Stimulated activated CD8-positive, alpha-beta memory T cell treated with anti-CD3 and anti-CD28 coated beads, Interleukin-12 subunit alpha, Interleukin-12 subunit beta, amount 100 ng/mL, for 4 hours (primary cell): ENCODE data around the gene IGFLR1.

Source experiments
- DNase-seq: peaks from one replicate; pipeline ENCODE4 v3.0.0-alpha.2; 2020; ENCODE audit warnings: low read depth

The IGFLR1 gene

GRCh38 chr19:35742121-35742724 is at the start of gene IGFLR1:
Gene IGFLR1, minus strand, starts transcription at chr19:35742452. Its CDS starts 1,272 bp downstream, at chr19:35741180.
- peak; percentile 54 for DNase-seq

- no peak for DNase-seq
Measured at GRCh38 chr19:35791814-35792279, 49.6 kb upstream of the IGFLR1 start.

GRCh38 chr19:35790981-35791813 is 48.9 kb upstream of the IGFLR1 start:
- no peak for DNase-seq

- no peak for DNase-seq
Measured at GRCh38 chr19:35789978-35790944, 48.0 kb upstream of the IGFLR1 start.

GRCh38 chr19:35789195-35789977 is 47.1 kb upstream of the IGFLR1 start:
- no peak for DNase-seq

- DNase-seq: no peak
Measured at GRCh38 chr19:35788205-35788960, 46.1 kb upstream of the IGFLR1 start.

GRCh38 chr19:35787227-35787799 is 45.1 kb upstream of the IGFLR1 start:
- no peak for DNase-seq

- no peak for DNase-seq
Measured at GRCh38 chr19:35786299-35787160, 44.3 kb upstream of the IGFLR1 start.

- DNase-seq: no peak
Measured at GRCh38 chr19:35785339-35785627, 43.0 kb upstream of the IGFLR1 start.

- DNase-seq: no peak
Measured at GRCh38 chr19:35784503-35785338, 42.5 kb upstream of the IGFLR1 start.

GRCh38 chr19:35783469-35784434 is 41.5 kb upstream of the IGFLR1 start:
- DNase-seq: no peak

- DNase-seq: no peak
Measured at GRCh38 chr19:35782589-35782988, 40.3 kb upstream of the IGFLR1 start.

- no peak for DNase-seq
Measured at GRCh38 chr19:35781650-35782049, 39.4 kb upstream of the IGFLR1 start.

- no peak for DNase-seq
Measured at GRCh38 chr19:35780717-35781116, 38.5 kb upstream of the IGFLR1 start.

GRCh38 chr19:35780058-35780457 is 37.8 kb upstream of the IGFLR1 start:
- DNase-seq: no peak

- no peak for DNase-seq
Measured at GRCh38 chr19:35779033-35779432, 36.8 kb upstream of the IGFLR1 start.

- no peak for DNase-seq
Measured at GRCh38 chr19:35777961-35778360, 35.7 kb upstream of the IGFLR1 start.
